HepG2 (cell line): ENCODE results near the gene CRADD. TPM values are rescaled to one million over a fixed set of nuclear protein-coding genes. Genes with fewer than 3 reads are reported as not detected.
"Not testable (repeated sequence)": the region's sequence is repeated elsewhere in the genome, so short reads cannot be mapped to it uniquely, and the experiment has no call there.

Source experiments
- ATAC-seq: fragments of 200-7000 bp; cut with Tn5 transposase; 3 replicates; pipeline ENCODE4 v1.9.1; 2020; ENCODE audit warnings: mild to moderate bottlenecking, moderate library complexity
- BruUV-seq: library from RNA; stranded (reverse); fragments of 400-500 nt; replicated peaks from 2 replicates; lab custom pipeline; 2021; lab: Mats Ljungman, UMichigan
- CTCF ChIA-PET: fragments of 300-600 bp; formaldehyde crosslinking; extraction: SDS; loops from one replicate; lab custom pipeline; 2021; ENCODE audit warnings: low total read pairs, inconsistent platforms, low intra/inter-chr PET ratio; lab: Yijun Ruan, JAX
- POLR2A ChIA-PET: fragments of 350-600 bp; sonication (Branson Sonifier 250); formaldehyde crosslinking; loops from one replicate; lab custom pipeline; 2020; ENCODE audit warnings: antibody characterized with exemption, inconsistent platforms; lab: Yijun Ruan, JAX
- DNase-seq: peaks from one replicate; pipeline ENCODE4 v3.0.0-alpha.2; 2015; ENCODE audit warnings: low spot score
- FAIRE-seq: peaks from 3 replicates; lab custom pipeline; 2011; peaks lifted over from hg19 to GRCh38; lab: Jason Lieb, UNC
- H2AFZ ChIP-seq: one replicate; pipeline ENCODE4 v1.6.1; 2011; ENCODE audit warnings: low read length, inconsistent platforms
- H3K27ac ChIP-seq: fragments of 300-600 bp; 3 replicates; pipeline ENCODE4 v1.8.0; 2011; ENCODE audit warnings: mixed run types, mild to moderate bottlenecking, mixed read lengths, low read length, inconsistent platforms; ENCODE audit not compliant: insufficient read depth; ENCODE audit errors: extremely low read length
- H3K27me3 ChIP-seq, 2 experiments: fragments of 200-600 bp in 1 of 2; 2 replicates in 1 of 2; 3 replicates in 1 of 2; pipeline versions ENCODE4 v1.6.0 to v1.8.0; 2011; ENCODE audit warnings: low read length in 2 of 2, mild to moderate bottlenecking in 2 of 2, moderate library complexity in 2 of 2, inconsistent platforms in 1 of 2; ENCODE audit not compliant: insufficient read depth in 2 of 2, control insufficient read depth in 1 of 2
- H3K36me3 ChIP-seq, 2 experiments: fragments of 200-600 bp in 1 of 2; replicated peaks in 1 of 2; 2 replicates in 1 of 2; 3 replicates in 1 of 2; pipeline versions ENCODE4 v1.5.1 to v1.8.0; 2011; ENCODE audit warnings: low read length in 2 of 2, inconsistent platforms in 1 of 2; ENCODE audit not compliant: insufficient read depth in 2 of 2, control insufficient read depth in 1 of 2
- H3K4me1 ChIP-seq: 2 replicates; pipeline ENCODE4 v1.5.1; 2012; ENCODE audit warnings: low read length, inconsistent platforms; ENCODE audit not compliant: insufficient read depth
- H3K4me2 ChIP-seq: 2 replicates; pipeline ENCODE4 v1.6.0; 2011; ENCODE audit warnings: low read depth, low read length, inconsistent platforms
- H3K4me3 ChIP-seq, 3 experiments: fragments of 200-600 bp in 1 of 3; sonication (generic), shearing (Covaris generic) in 1 of 3; replicated peaks in 1 of 3; 2 replicates each; pipeline ENCODE4 v1.5.1; 2011 to 2016; ENCODE audit warnings: low read length in 3 of 3, inconsistent platforms in 2 of 3, low read depth in 2 of 3, mild to moderate bottlenecking in 2 of 3, control low read depth in 1 of 3, mixed read lengths in 1 of 3; ENCODE audit not compliant: insufficient read depth in 1 of 3
- H3K79me2 ChIP-seq: one replicate; pipeline ENCODE4 v1.6.1; 2011; ENCODE audit warnings: low read length, inconsistent platforms; ENCODE audit not compliant: insufficient read depth
- H3K9ac ChIP-seq: 2 replicates; pipeline ENCODE4 v1.6.0; 2011; ENCODE audit warnings: mild to moderate bottlenecking, low read depth, low read length, inconsistent platforms; ENCODE audit not compliant: insufficient read depth
- H3K9me3 ChIP-seq: 2 replicates; pipeline ENCODE4 v1.5.1; 2012; ENCODE audit warnings: mild to moderate bottlenecking, low read length
- H4K20me1 ChIP-seq: 2 replicates; pipeline ENCODE4 v1.6.0; 2011; ENCODE audit warnings: inconsistent platforms, mild to moderate bottlenecking, low read length, moderate library complexity; ENCODE audit not compliant: insufficient read depth
- MAFF ChIP-seq: IDR thresholded peaks from 2 replicates; pipeline ENCODE4 v1.6.1; 2011; ENCODE audit warnings: low read depth, low read length, improper control_type of control experiment
- PLSCR1 ChIP-seq: sonication (generic); formaldehyde crosslinking; IDR thresholded peaks from 2 replicates; pipeline ENCODE4 v1.5.0; 2020; ENCODE audit warnings: missing genetic modification reagents, mild to moderate bottlenecking, borderline replicate concordance
- XBP1 ChIP-seq: sonication (generic); formaldehyde crosslinking; IDR thresholded peaks from 2 replicates; pipeline ENCODE4 v1.5.0; 2020; ENCODE audit warnings: missing genetic modification reagents
- ZBTB44 ChIP-seq: sonication (generic); formaldehyde crosslinking; IDR thresholded peaks from 2 replicates; pipeline ENCODE4 v1.4.0; 2020; ENCODE audit warnings: missing genetic modification reagents
- WGBS: methylation state at CpG from one replicate; pipeline ENCODE4 v1.1.6; 2017; ENCODE audit warnings: low lambda C conversion rate; 5-methylcytosine and 5-hydroxymethylcytosine counted together
- in situ Hi-C: cut with HindIII; loops from 2 replicates; pipeline ENCODE4 v1.10.0; 2017; ENCODE audit warnings: low pct_unique_long_range_greater_than_20kb; ENCODE audit not compliant: extremely low pct_ligation_motif_present
- intact Hi-C: fragments of 100-400 bp; cut with micrococcal nuclease; formaldehyde crosslinking; loops from one replicate; pipeline ENCODE4 v1.10.0; 2022; ENCODE audit not compliant: unreplicated experiment
- polyA plus RNA-seq, 8 experiments: library from polyadenylated mRNA; depleted of rRNA in 3 of 8; stranded (reverse) in 7 of 8; unstranded in 1 of 8; fragments of >200 nt; fragmentation: Illumina TruSeq in 4 of 8; extraction: Trizol in 4 of 8; gene quantifications; 2 replicates each; pipeline versions ENCODE4 v1.2.1 to v1.2.3, GENCODE V29; 2011 to 2016; ENCODE audit warnings: low read depth in 4 of 8, missing spikeins in 1 of 8, mixed read lengths in 1 of 8; ENCODE audit not compliant: insufficient read depth in 1 of 8
- total RNA-seq, 5 experiments: library from RNA; depleted of rRNA; stranded (reverse); fragments of >200 nt; fragmentation: Illumina TruSeq; extraction: Trizol; gene quantifications; 2 replicates each; pipeline ENCODE4 v1.2.3, GENCODE V29; 2016; ENCODE audit warnings: low read depth in 1 of 5

Gene CRADD
- total and polyA plus RNA-seq, 2 of the 13 experiments (the other 11 are each of a cell fraction or from before 2014, with no cell fraction given), result 12.4 to 18.8 TPM

GRCh38 chr12:93639406-93639805 is 37.8 kb upstream of the CRADD start:
- no peaks in the 10 kb centered on the region for H3K9me3 ChIP-seq
- H3K27me3 ChIP-seq, result peaks cover 1 to 6% of the 10 kb centered on the region in 2 experiments; a peak in 1 of 5 replicates
- 20% methylated on average over 2 of the region's 2 CpGs for WGBS
- no peak overlapping the region for H3K27ac ChIP-seq
- no peak overlapping the region for H3K4me3 ChIP-seq
- H4K20me1 ChIP-seq, result no peaks in the 10 kb centered on the region
- ChIA-PET CTCF (no interaction called here), POLR2A (no interaction called here)
- no peak overlapping the region for H2AFZ ChIP-seq
- in situ Hi-C loops (no loop called here), intact Hi-C loops (no loop called here)
- FAIRE-seq, result no peak
- H3K9ac ChIP-seq, result no peak overlapping the region
- TF ChIP-seq XBP1 (no peak), ZBTB44 (CRISPR knock-in tag) (no peak), MAFF (no peak), PLSCR1 (CRISPR knock-in tag) (no peak)
- ATAC-seq, result no peak
- H3K36me3 ChIP-seq, result no peaks in the 10 kb centered on the region
- H3K79me2 ChIP-seq, result no peaks in the 10 kb centered on the region
- no TSS peak for BruUV-seq
- H3K4me2 ChIP-seq, result no peak overlapping the region
- no peak for DNase-seq
- no peaks in the 10 kb centered on the region for H3K4me1 ChIP-seq

GRCh38 chr12:93641380-93641779 is 35.8 kb upstream of the CRADD start:
- ATAC-seq, intact Hi-C loops, H3K27me3 ChIP-seq, H3K4me3 ChIP-seq, H3K9ac ChIP-seq, H3K4me1 ChIP-seq, FAIRE-seq, DNase-seq, H2AFZ ChIP-seq, BruUV-seq, H3K4me2 ChIP-seq, H3K9me3 ChIP-seq, H4K20me1 ChIP-seq, POLR2A ChIA-PET, CTCF ChIA-PET, H3K27ac ChIP-seq, H3K36me3 ChIP-seq, H3K79me2 ChIP-seq, in situ Hi-C loops: not testable (repeated sequence)
- WGBS, result 72% methylated on average over 6 of the region's 26 CpGs
